ENCODE measurements around the gene PCDHA11. TPM values are rescaled to one million over a fixed set of nuclear protein-coding genes. Genes with fewer than 3 reads are reported as not detected.
A peak's percentile ranks its signal among the peaks of the same experiment; 100 is the strongest.

PCDHA11 gene, protein sequence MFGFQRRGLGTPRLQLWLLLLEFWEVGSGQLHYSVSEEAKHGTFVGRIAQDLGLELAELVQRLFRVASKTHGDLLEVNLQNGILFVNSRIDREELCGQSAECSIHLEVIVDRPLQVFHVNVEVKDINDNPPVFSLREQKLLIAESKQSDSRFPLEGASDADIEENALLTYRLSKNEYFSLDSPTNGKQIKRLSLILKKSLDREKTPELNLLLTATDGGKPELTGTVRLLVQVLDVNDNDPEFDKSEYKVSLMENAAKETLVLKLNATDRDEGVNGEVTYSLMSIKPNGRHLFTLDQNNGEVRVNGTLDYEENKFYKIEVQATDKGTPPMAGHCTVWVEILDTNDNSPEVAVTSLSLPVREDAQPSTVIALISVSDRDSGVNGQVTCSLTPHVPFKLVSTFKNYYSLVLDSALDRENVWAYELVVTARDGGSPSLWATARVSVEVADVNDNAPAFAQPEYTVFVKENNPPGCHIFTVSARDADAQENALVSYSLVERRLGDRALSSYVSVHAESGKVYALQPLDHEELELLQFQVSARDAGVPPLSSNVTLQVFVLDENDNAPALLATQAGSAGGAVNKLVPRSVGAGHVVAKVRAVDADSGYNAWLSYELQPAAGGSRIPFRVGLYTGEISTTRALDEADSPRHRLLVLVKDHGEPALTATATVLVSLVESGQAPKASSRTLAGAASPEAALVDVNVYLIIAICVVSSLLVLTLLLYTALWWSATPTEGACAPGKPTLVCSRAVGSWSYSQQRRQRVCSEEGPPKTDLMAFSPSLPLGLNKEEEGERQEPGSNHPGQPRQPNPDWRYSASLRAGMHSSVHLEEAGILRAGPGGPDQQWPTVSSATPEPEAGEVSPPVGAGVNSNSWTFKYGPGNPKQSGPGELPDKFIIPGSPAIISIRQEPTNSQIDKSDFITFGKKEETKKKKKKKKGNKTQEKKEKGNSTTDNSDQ
- total RNA-seq (0.12 TPM in 1 of 2 replicates, not detected in the other), polyA plus RNA-seq (0.03 TPM in 1 of 2 replicates, not detected in the other), polyA minus RNA-seq (0.11 TPM in 1 of 2 replicates, not detected in the other), Bru-seq, nascent RNA (percentile 14 among the genes with signal in this experiment), BruChase-seq, experiment 1, labeled RNA remaining after a 6-hour chase (percentile 14 among the genes with signal in this experiment), BruChase-seq, experiment 2, labeled RNA remaining after a 2-hour chase (not detected)
- 0.01 TPM in 2 replicates for polyA plus RNA-seq (2011; cell fraction: cytosol; rRNA removed)
- polyA plus RNA-seq (2011; cell fraction: nucleus; rRNA removed): 0.05 TPM in 1 of 2 replicates, not detected in the other
- polyA plus RNA-seq (2012): not detected in 2 replicates
- polyA minus RNA-seq (2011; cell fraction: cytosol; rRNA and poly(A)+ RNA removed): not detected
- 0.29 and 0.91 TPM in 2 replicates for polyA minus RNA-seq (2011; cell fraction: nucleus; rRNA and poly(A)+ RNA removed)
- long read RNA-seq: 0 reads

DNA sequence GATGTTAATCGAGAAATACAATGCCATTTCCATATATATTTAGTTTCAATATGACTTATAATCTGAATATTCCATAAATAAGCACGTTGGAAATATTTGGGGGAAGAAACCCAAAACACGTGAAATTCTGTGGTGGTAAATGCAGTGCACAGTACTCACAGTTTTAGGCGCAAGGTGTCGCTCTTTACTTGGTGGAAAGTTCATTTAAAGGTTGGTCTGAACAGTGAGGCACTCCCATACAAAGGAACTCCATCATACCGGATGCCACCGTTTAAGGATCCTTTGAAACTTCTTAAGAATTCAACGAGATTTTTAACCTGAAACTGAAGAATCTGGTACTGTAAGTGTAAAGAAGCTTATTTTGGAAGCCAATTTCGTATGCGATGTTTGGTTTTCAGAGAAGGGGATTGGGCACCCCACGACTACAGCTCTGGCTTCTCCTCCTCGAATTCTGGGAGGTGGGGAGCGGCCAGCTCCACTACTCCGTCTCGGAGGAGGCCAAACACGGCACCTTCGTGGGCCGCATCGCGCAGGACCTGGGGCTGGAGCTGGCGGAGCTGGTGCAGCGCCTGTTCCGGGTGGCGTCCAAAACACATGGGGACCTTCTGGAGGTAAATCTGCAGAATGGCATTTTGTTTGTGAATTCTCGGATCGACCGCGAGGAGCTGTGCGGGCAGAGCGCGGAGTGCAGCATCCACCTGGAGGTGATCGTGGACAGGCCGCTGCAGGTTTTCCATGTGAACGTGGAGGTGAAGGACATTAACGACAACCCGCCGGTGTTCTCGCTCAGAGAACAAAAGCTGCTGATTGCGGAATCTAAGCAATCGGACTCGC, at the start of gene PCDHA11:
PCDHA11 (plus strand) TSS at position 237 of the 834 bp plus-strand sequence; CDS start at position 384, 147 bp downstream.
- POLR2A ChIA-PET: no interaction called here
- H2AFZ ChIP-seq (ENCODE audit: low read depth, low read length): no peak within 1 kb of the TSS

More for the DNA sequence above, at the start of gene PCDHA11:
- H3K79me2 ChIP-seq (ENCODE audit: control insufficient read depth, insufficient read depth, low read length): no peaks in the 10 kb centered on the region
- intact Hi-C loops (cut with micrococcal nuclease): loop anchor here (1.0 kb wide), 1 partner anchor 172 kb away; no protein-coding TSS in a partner anchor
- no peaks in the 10 kb centered on the region for H3K9me3 ChIP-seq (replicated peaks; ENCODE audit: control insufficient read depth, insufficient read depth, low read length)
- H3K4me3 ChIP-seq (replicated peaks in 1 of 3; ENCODE audit: insufficient read depth in 1 of 3, low read depth in 1 of 3, low read length in 3 of 3): no peak within 1 kb of the TSS
- no peak within 1 kb of the TSS for H3K9ac ChIP-seq (replicated peaks; ENCODE audit: extremely low read depth, insufficient read depth, low read length)
- H3K9me1 ChIP-seq (replicated peaks; ENCODE audit: control insufficient read depth, extremely low read depth, insufficient read depth, low read length): no peaks in the 10 kb centered on the region
- no peaks in the 10 kb centered on the region for H4K20me1 ChIP-seq (replicated peaks; ENCODE audit: control insufficient read depth, extremely low read depth, insufficient read depth, low read length)
- CTCF ChIA-PET: interaction anchor here (0.7 to 1.8 kb wide), 7 partner anchors 12 to 461 kb away, joined by 3 to 9 read pairs (median 4); partner anchors contain the start of gene PCDHGA1
- H3K27me3 ChIP-seq (ENCODE audit: control insufficient read depth in 2 of 2, insufficient read depth in 2 of 2, low read length in 2 of 2): no peaks in the 10 kb centered on the region
- H3K27ac ChIP-seq (ENCODE audit: insufficient read depth, low read depth, low read length): no peak within 1 kb of the TSS
- TF ChIP-seq MAX (IDR thresholded peaks at IDR 0.05; ENCODE audit: insufficient read depth, insufficient read length): no peak
- TF ChIP-seq JUN (IDR thresholded peaks at IDR 0.05; ENCODE audit: borderline replicate concordance, insufficient read depth, insufficient read length, low read depth): no peak
- peak in 1 of 2 donors; percentile 9 for TF ChIP-seq CTCF (IDR thresholded peaks at IDR 0.05; ENCODE audit: extremely low read depth in 1 of 2, insufficient read depth in 1 of 2, low read depth in 1 of 2, low read length in 2 of 2)
- TF ChIP-seq FOS (IDR thresholded peaks at IDR 0.05; ENCODE audit: borderline replicate concordance, insufficient read depth, low read length): no peak
- TF ChIP-seq EZH2 (IDR thresholded peaks at IDR 0.05; ENCODE audit: borderline replicate concordance, low read depth, low read length, severe bottlenecking): no peak
- no peak for TF ChIP-seq POLR2A (IDR thresholded peaks at IDR 0.05; ENCODE audit: low read depth, low read length)
- H3K4me2 ChIP-seq (ENCODE audit: insufficient read depth, low read length): no peak within 1 kb of the TSS
- no TSS peak for BruUV-seq (replicated peaks)
- no peaks in the 10 kb centered on the region for H3K4me1 ChIP-seq (ENCODE audit: control insufficient read depth, extremely low read depth, insufficient read depth, low read length)
- DNase-seq (ENCODE audit: low read depth, low spot score) (peak; percentile 12), FAIRE-seq (no peak)
- dilution Hi-C loops (cut with MboI; ENCODE audit: extremely low pct_ligation_motif_present, low sequenced_read_pairs): no loop called here
- no peaks in the 10 kb centered on the region for H3K36me3 ChIP-seq (ENCODE audit: control insufficient read depth in 2 of 2, extremely low read depth in 1 of 2, insufficient read depth in 2 of 2, low read length in 2 of 2)
